Astrocyte (in vitro differentiated cells and primary cell): Measurements from ENCODE around the gene CASKIN2. TPM values are rescaled to one million over a fixed set of nuclear protein-coding genes. Genes with fewer than 3 reads are reported as not detected.

ENCODE experiments used
- DNase-seq: peaks from one replicate; pipeline ENCODE4 v3.0.0-alpha.2; 2010; ENCODE audit warnings: low read depth
- FAIRE-seq: peaks from 2 replicates; lab custom pipeline; 2011; peaks lifted over from hg19 to GRCh38; lab: Jason Lieb, UNC
- H2AFZ ChIP-seq: 2 replicates; pipeline ENCODE4 v1.6.0; 2012; ENCODE audit warnings: low read depth, low read length, inconsistent platforms
- H3K27ac ChIP-seq: 2 replicates; pipeline ENCODE4 v1.5.1; 2011; ENCODE audit warnings: low read depth, low read length, inconsistent platforms
- H3K27me3 ChIP-seq: 2 replicates; pipeline ENCODE4 v1.6.0; 2011; ENCODE audit warnings: low read length, inconsistent platforms; ENCODE audit not compliant: insufficient read depth
- H3K36me3 ChIP-seq: 2 replicates; pipeline ENCODE4 v1.5.1; 2011; ENCODE audit warnings: low read length, inconsistent platforms; ENCODE audit not compliant: insufficient read depth
- H3K4me1 ChIP-seq: 2 replicates; pipeline ENCODE4 v1.5.1; 2011; ENCODE audit warnings: low read length, inconsistent platforms; ENCODE audit not compliant: insufficient read depth
- H3K4me2 ChIP-seq: 2 replicates; pipeline ENCODE4 v1.6.0; 2012; ENCODE audit warnings: low read length, inconsistent platforms
- H3K4me3 ChIP-seq: 2 replicates; pipeline ENCODE4 v1.5.1; 2011; ENCODE audit warnings: low read depth, mild to moderate bottlenecking, low read length, inconsistent platforms; ENCODE audit not compliant: insufficient read depth
- H3K79me2 ChIP-seq: 2 replicates; pipeline ENCODE4 v1.6.0; 2012; ENCODE audit warnings: mild to moderate bottlenecking, low read length, inconsistent platforms; ENCODE audit not compliant: insufficient read depth
- H3K9ac ChIP-seq: 2 replicates; pipeline ENCODE4 v1.6.0; 2012; ENCODE audit warnings: mild to moderate bottlenecking, low read length, inconsistent platforms
- H3K9me3 ChIP-seq: 2 replicates; pipeline ENCODE4 v1.5.1; 2012; ENCODE audit warnings: low read depth, mild to moderate bottlenecking, low read length, inconsistent platforms; ENCODE audit not compliant: insufficient read depth
- H4K20me1 ChIP-seq: 2 replicates; pipeline ENCODE4 v1.6.0; 2012; ENCODE audit warnings: low read length, inconsistent platforms; ENCODE audit not compliant: insufficient read depth
- H3K27ac Mint-ChIP-seq: one replicate; pipeline ENCODE4 v1.8.0; 2021; ENCODE audit warnings: mild to moderate bottlenecking, mixed read lengths; ENCODE audit not compliant: unreplicated experiment
- H3K27me3 Mint-ChIP-seq: one replicate; pipeline ENCODE4 v1.8.0; 2021; ENCODE audit warnings: low read depth, mixed read lengths; ENCODE audit not compliant: unreplicated experiment
- H3K36me3 Mint-ChIP-seq: one replicate; pipeline ENCODE4 v1.8.0; 2021; ENCODE audit warnings: low read depth, mixed read lengths; ENCODE audit not compliant: unreplicated experiment
- H3K4me1 Mint-ChIP-seq: one replicate; pipeline ENCODE4 v1.8.0; 2021; ENCODE audit warnings: low read depth, mixed read lengths; ENCODE audit not compliant: unreplicated experiment
- H3K4me3 Mint-ChIP-seq: one replicate; pipeline ENCODE4 v1.8.0; 2021; ENCODE audit warnings: mild to moderate bottlenecking, moderate library complexity, mixed read lengths; ENCODE audit not compliant: unreplicated experiment
- H3K9me3 Mint-ChIP-seq: one replicate; pipeline ENCODE4 v1.8.0; 2021; ENCODE audit warnings: mild to moderate bottlenecking, mixed read lengths; ENCODE audit not compliant: unreplicated experiment
- EZH2 ChIP-seq: IDR thresholded peaks from 2 replicates; pipeline ENCODE4 v1.6.1; 2012; ENCODE audit warnings: mild to moderate bottlenecking, low read length, inconsistent platforms; ENCODE audit not compliant: insufficient read depth
- total RNA-seq: library from RNA; stranded (reverse); gene quantifications from 2 replicates; pipeline ENCODE4 v1.2.1, GENCODE V29; 2021
- TF ChIP-seq, protein P1 (sequence below): IDR thresholded peaks from 2 replicates; pipeline ENCODE4 v1.5.1; 2011; ENCODE audit warnings: low read depth, mild to moderate bottlenecking, inconsistent platforms, low read length, moderate library complexity; ENCODE audit not compliant: insufficient read depth

The CASKIN2 gene
- total RNA-seq, 1 donor from 2014 or later = 22.8 TPM

DNA sequence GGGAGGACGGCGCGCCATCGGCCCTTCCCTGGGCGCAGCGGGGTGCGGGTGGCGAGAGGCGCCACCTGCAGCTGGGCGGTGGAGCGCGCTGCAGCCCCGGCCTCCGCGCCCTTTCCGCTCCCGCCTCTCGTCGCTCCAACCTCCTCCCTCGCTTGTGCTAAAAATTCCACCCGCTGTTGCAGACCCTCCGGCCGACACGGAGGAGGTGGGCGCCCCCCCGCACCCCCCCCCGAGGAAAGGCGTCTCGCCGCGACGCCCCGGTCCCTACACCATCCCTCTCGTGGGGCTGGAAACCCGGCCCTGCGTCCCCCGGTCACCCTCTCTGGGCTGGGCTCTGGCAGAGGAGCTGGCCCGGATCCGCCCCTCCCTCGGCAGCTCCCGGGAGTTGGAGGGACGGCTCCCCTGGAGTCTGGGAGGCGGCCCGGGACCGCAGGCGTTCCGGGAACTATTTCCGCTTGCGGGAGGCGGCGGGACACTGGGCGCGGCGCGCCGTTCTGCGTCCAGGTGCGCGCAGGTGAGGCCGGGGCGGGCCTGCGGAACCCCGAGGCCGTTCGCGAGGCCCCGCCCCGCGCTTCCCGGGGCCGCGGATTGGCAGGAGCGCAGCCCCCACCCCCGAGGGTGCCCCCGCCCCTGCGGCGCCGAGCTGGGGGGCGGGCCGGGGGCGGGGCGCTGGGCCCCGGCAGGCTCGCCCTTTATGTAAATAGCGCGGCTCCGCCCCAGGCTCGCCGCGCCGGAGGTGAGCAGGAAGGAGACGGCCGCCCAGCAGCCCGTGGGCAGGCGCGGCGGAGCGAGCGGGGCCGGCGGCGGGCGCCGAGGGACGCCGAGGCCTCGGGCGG, 9.9 kb upstream of the CASKIN2 start, which contains the start of gene LLGL2:
TSS of gene LLGL2 (plus strand) at position 728 of the 836 bp plus-strand sequence. CDS start 17,730 bp downstream, outside the sequence.
- Histone ChIP-seq H3K36me3 (no peaks in the 10 kb centered on the region), H3K9me3 (no peaks in the 10 kb centered on the region), H3K79me2 (no peaks in the 10 kb centered on the region), H3K9ac (peak within 1 kb of the TSS; percentile 10), H3K27me3 (peaks cover 14% of the 10 kb centered on the region), H3K4me2 (peak within 1 kb of the TSS; percentile 87), H3K4me1 (peaks cover 7% of the 10 kb centered on the region), H4K20me1 (peaks cover 13% of the 10 kb centered on the region), H2AFZ (peak within 1 kb of the TSS; percentile 75), H3K4me3 (peak within 1 kb of the TSS; percentile 52), H3K27ac (no peak within 1 kb of the TSS)
- Mint-ChIP-seq H3K36me3 (peaks cover 3% of the 10 kb centered on the region), H3K4me3 (peak within 1 kb of the TSS; percentile 76), H3K27ac (no peak within 1 kb of the TSS), H3K27me3 (peaks cover 7% of the 10 kb centered on the region), H3K9me3 (no peaks in the 10 kb centered on the region), H3K4me1 (peaks cover 3% of the 10 kb centered on the region)
- FAIRE-seq (no peak), DNase-seq (no peak)
- TF ChIP-seq, protein P1, sequence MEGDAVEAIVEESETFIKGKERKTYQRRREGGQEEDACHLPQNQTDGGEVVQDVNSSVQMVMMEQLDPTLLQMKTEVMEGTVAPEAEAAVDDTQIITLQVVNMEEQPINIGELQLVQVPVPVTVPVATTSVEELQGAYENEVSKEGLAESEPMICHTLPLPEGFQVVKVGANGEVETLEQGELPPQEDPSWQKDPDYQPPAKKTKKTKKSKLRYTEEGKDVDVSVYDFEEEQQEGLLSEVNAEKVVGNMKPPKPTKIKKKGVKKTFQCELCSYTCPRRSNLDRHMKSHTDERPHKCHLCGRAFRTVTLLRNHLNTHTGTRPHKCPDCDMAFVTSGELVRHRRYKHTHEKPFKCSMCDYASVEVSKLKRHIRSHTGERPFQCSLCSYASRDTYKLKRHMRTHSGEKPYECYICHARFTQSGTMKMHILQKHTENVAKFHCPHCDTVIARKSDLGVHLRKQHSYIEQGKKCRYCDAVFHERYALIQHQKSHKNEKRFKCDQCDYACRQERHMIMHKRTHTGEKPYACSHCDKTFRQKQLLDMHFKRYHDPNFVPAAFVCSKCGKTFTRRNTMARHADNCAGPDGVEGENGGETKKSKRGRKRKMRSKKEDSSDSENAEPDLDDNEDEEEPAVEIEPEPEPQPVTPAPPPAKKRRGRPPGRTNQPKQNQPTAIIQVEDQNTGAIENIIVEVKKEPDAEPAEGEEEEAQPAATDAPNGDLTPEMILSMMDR = no peak
- no peak for TF ChIP-seq EZH2

DNA sequence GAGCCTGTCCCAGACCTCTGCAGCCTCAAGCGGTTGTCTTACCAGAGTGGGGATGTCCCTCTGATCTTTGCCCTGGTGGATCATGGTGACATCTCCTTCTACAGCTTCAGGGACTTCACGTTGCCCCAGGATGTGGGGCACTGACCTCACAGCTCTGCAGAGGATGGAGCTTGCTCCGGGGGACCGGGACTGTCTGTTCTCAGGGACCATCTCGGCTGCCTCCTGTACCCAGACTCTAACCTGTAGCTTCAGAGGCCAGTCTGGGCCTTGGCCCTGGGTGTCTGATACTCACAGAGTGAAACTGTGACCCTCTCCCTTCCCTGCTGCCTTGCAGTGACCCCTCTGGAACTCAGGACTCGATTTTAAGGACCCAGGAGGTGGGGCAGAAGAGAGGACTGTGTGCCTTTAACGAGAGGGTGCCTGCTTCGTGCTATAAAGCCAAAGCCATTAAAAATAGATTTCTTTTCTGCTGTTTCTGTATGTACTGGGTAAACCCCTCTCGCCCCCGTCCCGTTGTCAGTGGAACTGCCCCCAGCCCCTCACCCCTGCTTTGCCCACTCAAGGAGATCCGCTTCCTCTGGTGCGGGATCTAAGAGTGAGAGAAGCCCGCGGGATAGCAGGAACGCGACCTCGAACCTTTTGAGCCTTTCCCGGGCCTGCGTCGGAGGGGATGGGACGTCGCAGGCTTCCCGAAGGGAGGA, 9.1 kb upstream of the CASKIN2 start:
- no peak for DNase-seq
- Histone ChIP-seq H3K9ac (no peak overlapping the region), H3K79me2 (no peaks in the 10 kb centered on the region), H3K4me1 (peaks cover 7% of the 10 kb centered on the region), H3K4me3 (peak overlapping the region; percentile 52), H4K20me1 (peaks cover 13% of the 10 kb centered on the region), H3K4me2 (peak overlapping the region; percentile 87), H3K9me3 (no peaks in the 10 kb centered on the region), H2AFZ (no peak overlapping the region), H3K27ac (no peak overlapping the region), H3K27me3 (peaks cover 14% of the 10 kb centered on the region), H3K36me3 (no peaks in the 10 kb centered on the region)
- peaks cover 3% of the 10 kb centered on the region for H3K4me1 Mint-ChIP-seq
- TF ChIP-seq EZH2 = no peak
- TF ChIP-seq, protein P1 = no peak
- no peaks in the 10 kb centered on the region for H3K9me3 Mint-ChIP-seq
- peaks cover 7% of the 10 kb centered on the region for H3K27me3 Mint-ChIP-seq
- no peak overlapping the region for H3K27ac Mint-ChIP-seq
- FAIRE-seq = no peak
- H3K36me3 Mint-ChIP-seq = peaks cover 5% of the 10 kb centered on the region
- H3K4me3 Mint-ChIP-seq = peak overlapping the region; percentile 60
